ENCODE measurements around the gene CTPS1. TPM values are rescaled to one million over a fixed set of nuclear protein-coding genes. Genes with fewer than 3 reads are reported as not detected.

Gene CTPS1
- total and polyA plus RNA-seq, 2 experiments from 2014 or later = 31.8 to 93.9 TPM

GRCh38 chr1:41028034-41028642, 48.6 kb downstream of the CTPS1 start:
- Histone ChIP-seq H3K4me2 (no peak overlapping the region), H3K79me2 (replicated peaks; ENCODE audit: insufficient read depth) (no peaks in the 10 kb centered on the region), H4K20me1 (replicated peaks; ENCODE audit: insufficient read depth) (no peaks in the 10 kb centered on the region), H2AFZ (no peak overlapping the region), H3K4me1 (ENCODE audit: insufficient read depth) (peaks cover 6% of the 10 kb centered on the region; the same call in 1 of the 2 replicates), H3K36me3 (ENCODE audit: insufficient read depth) (no peaks in the 10 kb centered on the region), H3F3A (replicated peaks; ENCODE audit: low read depth) (no peaks in the 10 kb centered on the region), H3K27me3 (ENCODE audit: insufficient read depth) (peaks cover 11% of the 10 kb centered on the region; the same call in 1 of the 2 replicates), H3K27ac (ENCODE audit: low read depth) (no peak overlapping the region), H3K4me3 (no peak overlapping the region), H3K9me2 (ENCODE audit: insufficient read depth) (no peaks in the 10 kb centered on the region)
- no peak for ATAC-seq
- H3K27me3 Mint-ChIP-seq (ENCODE audit: insufficient read depth, low read depth, poor library complexity) = peaks cover 6% of the 10 kb centered on the region
- no peaks in the 10 kb centered on the region for H3K9me3 Mint-ChIP-seq
- no peak overlapping the region for H3K27ac Mint-ChIP-seq
- H3K4me1 Mint-ChIP-seq = peaks cover 10% of the 10 kb centered on the region
- no peak for TF ChIP-seq ETS1 (IDR thresholded peaks at IDR 0.05)
- TF ChIP-seq ZNF462 (CRISPR knock-in tag; IDR thresholded peaks at IDR 0.05) = no peak
- TF ChIP-seq STAT1 (IDR thresholded peaks at IDR 0.05; ENCODE audit: unreplicated experiment) = no peak
- TF ChIP-seq ZNF114 (CRISPR knock-in tag; IDR thresholded peaks at IDR 0.05) = no peak
- no peak for TF ChIP-seq POLR2AphosphoS5 (IDR thresholded peaks at IDR 0.05; ENCODE audit: low read depth)
- no peak for TF ChIP-seq EZH2 (IDR thresholded peaks at IDR 0.05; ENCODE audit: low read depth, unreplicated experiment)
- TF ChIP-seq CREB1 (CRISPR knock-in tag; IDR thresholded peaks at IDR 0.05; ENCODE audit: low read depth) = no peak
- no peak for TF ChIP-seq CTCF (conservative IDR thresholded peaks at IDR 0.05; ENCODE audit: low read depth in 2 of 2)
- no peak for TF ChIP-seq JUNB (IDR thresholded peaks at IDR 0.05; ENCODE audit: unreplicated experiment)
- no peak for TF ChIP-seq ZNF331 (CRISPR knock-in tag; IDR thresholded peaks at IDR 0.05; ENCODE audit: low read depth)
- TF ChIP-seq EZH2phosphoT487 (IDR thresholded peaks at IDR 0.05; ENCODE audit: unreplicated experiment) = no peak
- no peak for TF ChIP-seq NANOG (IDR thresholded peaks at IDR 0.05; ENCODE audit: borderline replicate concordance)
- TF ChIP-seq REST (IDR thresholded peaks at IDR 0.05; ENCODE audit: unreplicated experiment) = no peak
- no peak overlapping the region for H3K4me3 Mint-ChIP-seq
- H3K36me3 Mint-ChIP-seq (ENCODE audit: low read depth) = peaks cover 25% of the 10 kb centered on the region
- no peak for DNase-seq (ENCODE audit: low spot score)
